Inferior parietal cortex (tissue), 1 donor: ENCODE data around the gene LRFN3.
"Not testable (repeated sequence)": the region's sequence is repeated elsewhere in the genome, so short reads cannot be mapped to it uniquely, and the experiment has no call there.

Experiments used
- DNase-seq: peaks from one replicate; pipeline ENCODE4 v3.0.0-alpha.2; 2016; ENCODE audit errors: extremely low spot score

Gene LRFN3

GRCh38 chr19:35938282-35939224 is 2.4 kb downstream of the LRFN3 start:
- DNase-seq, result no peak

DNA sequence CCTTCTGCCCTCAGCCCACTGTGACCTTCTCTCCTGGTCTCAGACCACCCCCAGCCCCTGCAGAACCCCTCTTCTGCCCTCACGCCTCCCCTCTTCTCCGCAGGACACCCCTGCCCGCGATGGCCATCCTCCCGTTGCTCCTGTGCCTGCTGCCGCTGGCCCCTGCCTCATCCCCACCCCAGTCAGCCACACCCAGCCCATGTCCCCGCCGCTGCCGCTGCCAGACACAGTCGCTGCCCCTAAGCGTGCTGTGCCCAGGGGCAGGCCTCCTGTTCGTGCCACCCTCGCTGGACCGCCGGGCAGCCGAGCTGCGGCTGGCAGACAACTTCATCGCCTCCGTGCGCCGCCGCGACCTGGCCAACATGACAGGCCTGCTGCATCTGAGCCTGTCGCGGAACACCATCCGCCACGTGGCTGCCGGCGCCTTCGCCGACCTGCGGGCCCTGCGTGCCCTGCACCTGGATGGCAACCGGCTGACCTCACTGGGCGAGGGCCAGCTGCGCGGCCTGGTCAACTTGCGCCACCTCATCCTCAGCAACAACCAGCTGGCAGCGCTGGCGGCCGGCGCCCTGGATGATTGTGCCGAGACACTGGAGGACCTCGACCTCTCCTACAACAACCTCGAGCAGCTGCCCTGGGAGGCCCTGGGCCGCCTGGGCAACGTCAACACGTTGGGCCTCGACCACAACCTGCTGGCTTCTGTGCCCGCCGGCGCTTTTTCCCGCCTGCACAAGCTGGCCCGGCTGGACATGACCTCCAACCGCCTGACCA is 3.3 kb downstream of the LRFN3 start:
- no peak for DNase-seq

GRCh38 chr19:35940078-35940775 is 4.1 kb downstream of the LRFN3 start:
- no peak for DNase-seq

GRCh38 chr19:35940839-35941238 is 4.7 kb downstream of the LRFN3 start:
- no peak for DNase-seq

DNA sequence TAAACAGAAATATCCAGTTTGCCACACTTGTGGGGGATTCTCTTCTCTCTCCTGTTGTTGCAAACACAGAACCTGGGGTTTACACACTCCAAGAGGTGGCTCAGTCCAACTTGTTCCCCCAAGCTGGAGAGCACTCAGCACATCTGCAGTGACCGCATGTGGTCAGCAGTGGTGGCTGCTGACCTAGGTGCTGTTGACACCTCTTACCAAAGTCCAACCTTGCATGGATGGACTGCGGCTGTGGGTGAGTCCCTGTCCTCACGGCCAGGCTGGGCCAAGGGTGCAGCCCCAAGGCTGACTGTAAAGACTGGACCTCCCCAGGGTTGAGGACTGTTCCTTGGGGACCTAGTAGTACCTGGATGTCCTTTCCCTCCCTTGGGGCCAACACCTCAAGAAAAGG is 6.1 kb downstream of the LRFN3 start:
- DNase-seq, result no peak

DNA sequence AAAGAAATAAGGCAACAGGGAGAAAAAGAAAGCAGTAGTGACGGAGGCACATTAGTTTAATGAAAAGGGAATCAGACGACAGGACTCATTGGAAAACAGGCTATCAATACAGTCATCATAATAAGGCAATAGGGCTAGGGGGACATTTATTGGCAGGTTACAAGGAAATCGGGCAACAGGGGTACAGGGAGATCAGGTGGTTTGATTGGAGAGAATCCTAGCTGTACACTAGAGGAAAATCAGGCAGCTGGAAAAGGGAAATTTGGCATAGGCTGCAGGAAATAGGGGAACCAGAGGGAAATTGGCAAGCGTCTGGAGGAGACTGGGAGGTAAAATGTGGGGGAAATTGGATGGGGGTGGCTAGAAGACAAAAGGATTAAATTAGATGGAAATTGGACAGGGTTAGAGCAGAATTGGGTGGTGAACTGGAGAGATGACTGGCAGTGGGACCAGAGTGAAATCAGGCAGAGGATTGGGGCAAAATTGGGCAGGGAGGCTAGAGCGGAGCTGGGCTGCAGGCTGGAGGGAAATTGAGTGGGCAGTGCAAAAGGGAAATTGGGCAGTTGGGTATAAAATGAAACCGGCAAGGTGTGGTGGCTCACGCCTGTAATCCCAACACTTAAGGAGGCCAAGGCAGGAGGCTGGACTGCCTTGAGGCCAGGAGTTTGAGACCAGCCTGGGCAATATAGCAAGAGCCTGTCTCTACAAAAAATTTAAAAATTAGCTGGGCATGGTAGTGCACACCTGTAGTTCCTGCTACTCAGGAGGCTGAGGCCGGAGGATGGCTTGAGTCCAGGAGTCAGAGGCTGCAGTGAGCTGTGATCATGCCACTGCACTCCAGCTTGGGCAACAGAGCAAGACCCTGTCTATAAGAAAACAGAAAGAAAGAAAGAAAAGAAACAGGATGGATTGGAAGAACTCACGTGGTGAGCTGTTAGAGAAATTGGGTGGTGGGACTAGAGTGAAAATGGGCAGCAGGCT is 7.4 kb downstream of the LRFN3 start:
- DNase-seq, result no peak

DNA sequence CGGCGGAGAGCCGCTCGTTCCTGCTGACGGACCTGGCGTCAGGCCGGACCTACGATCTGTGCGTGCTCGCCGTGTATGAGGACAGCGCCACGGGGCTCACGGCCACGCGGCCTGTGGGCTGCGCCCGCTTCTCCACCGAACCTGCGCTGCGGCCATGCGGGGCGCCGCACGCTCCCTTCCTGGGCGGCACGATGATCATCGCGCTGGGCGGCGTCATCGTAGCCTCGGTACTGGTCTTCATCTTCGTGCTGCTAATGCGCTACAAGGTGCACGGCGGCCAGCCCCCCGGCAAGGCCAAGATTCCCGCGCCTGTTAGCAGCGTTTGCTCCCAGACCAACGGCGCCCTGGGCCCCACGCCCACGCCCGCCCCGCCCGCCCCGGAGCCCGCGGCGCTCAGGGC is 8.4 kb downstream of the LRFN3 start:
- DNase-seq, result no peak

GRCh38 chr19:35945121-35945790 is 9.1 kb downstream of the LRFN3 start:
- no peak for DNase-seq

- DNase-seq, result no peak
Observed at GRCh38 chr19:35946203-35946602, 10.0 kb downstream of the LRFN3 start.

GRCh38 chr19:35949131-35949530 is 13.0 kb downstream of the LRFN3 start:
- no peak for DNase-seq

DNA sequence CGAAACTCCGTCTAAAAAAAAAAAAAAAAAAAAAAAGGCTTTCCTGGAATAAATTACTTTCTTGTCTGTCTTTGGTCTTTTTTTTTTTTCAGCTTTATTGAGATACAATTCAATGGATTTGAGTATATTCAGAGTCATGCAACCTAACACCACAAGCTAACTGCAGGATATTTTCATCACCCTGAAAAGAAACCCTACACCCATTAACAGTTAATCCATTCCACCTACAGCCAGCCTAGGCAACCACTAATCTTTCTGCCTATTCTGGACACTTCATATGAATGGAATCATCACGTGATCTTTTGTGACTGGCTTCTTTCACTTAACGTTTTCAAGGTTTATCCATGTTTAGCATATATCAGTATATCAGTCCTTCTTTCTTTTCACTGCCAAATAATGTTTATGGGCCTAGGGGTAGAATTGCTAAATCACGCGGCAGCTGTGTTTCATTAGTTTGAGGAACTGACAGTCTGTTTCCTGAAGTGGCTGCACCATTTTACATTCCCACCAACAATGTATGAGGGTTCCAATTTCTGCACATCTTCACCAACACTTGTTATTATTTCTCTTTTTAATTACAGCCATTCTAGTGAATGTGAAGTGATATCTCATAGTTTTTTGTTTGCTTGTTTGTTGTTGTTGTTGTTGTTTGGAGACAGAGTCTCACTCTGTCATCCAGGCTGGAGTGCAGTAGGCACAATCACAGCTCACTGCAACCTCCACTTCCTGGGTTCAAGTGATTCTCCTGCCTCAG is 19.9 kb downstream of the LRFN3 start:
- DNase-seq, result no peak

DNA sequence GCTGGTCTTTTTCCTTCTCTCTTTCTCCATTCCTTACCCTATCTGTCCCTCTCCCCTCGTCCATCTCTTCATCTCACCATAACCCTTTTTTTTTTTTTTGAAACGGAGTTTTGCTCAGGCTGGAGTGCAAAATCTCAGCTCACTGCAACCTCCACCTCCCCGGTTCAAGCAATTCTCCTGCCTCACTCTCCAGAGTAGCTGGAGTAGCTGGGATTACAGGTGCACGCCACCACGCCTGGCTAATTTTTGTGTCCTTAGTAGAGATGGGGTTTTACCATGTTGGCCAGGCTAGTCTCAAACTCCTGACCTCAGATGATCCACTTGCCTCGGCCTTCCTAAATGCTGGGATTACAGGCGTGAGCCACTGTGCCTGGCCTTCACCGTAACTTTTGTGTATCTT is 21.2 kb downstream of the LRFN3 start:
- DNase-seq, result not testable (repeated sequence)

DNA sequence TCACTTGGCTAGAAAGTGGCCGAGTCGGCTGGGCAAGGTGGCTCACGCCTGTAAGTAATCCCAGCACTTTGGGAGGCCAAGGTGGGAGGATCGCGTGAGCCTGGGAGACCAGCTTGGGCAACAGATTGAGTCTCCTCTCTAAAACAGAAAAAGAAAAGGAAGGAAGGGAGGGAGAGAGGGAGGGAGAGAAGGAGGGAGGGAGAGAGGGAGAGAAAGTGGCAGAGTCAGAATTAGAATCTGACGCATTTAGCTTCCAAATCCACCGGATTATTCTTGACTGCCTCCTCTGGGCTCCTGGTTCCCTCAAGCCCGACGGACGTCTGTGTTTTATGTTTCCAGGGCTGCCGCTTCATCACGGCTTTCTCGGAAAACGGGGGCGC is 22.5 kb downstream of the LRFN3 start:
- DNase-seq, result no peak

GRCh38 chr19:35959040-35959967 is 23.1 kb downstream of the LRFN3 start:
- DNase-seq, result no peak

DNA sequence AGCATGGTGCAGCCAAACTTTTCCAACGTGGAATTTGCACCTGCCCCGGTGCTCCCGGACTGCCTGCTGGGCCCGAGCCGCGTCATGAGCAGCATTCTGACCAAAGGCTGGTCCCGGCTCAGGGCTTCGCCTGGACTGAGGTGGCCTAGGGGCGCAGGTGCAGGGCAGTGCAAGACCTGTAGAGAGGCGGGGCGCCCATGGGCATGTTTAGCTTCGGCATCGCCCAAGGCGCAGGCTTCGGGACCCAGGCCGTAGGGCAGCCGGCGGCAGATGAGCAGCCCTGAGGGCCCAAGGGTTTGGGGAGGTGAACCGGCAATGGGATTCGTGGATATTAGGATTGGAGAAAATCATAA is 23.8 kb downstream of the LRFN3 start:
- no peak for DNase-seq

- DNase-seq, result no peak
Observed at GRCh38 chr19:35960432-35960972, 24.3 kb downstream of the LRFN3 start.

DNA sequence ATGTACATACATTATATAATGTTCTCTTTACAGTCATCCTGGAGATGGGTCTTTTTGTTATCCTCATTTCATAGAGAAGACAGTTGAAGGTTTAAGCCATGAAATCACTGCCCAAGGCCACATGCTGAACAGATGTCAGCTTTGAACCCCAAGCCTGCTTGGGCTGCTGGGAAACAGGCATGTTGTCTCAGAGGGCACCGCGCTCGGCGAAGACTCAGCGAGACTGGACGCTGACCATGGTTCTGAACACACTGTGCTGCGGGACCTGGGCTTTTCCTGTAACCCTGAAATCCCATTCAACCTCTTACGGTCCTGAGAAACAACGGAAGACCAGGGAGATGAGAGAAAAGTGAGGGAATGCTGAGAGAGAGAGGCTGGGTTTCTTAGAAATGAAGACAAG is 27.3 kb downstream of the LRFN3 start:
- DNase-seq, result no peak

GRCh38 chr19:35966771-35967170 is 30.6 kb downstream of the LRFN3 start:
- DNase-seq, result no peak

DNA sequence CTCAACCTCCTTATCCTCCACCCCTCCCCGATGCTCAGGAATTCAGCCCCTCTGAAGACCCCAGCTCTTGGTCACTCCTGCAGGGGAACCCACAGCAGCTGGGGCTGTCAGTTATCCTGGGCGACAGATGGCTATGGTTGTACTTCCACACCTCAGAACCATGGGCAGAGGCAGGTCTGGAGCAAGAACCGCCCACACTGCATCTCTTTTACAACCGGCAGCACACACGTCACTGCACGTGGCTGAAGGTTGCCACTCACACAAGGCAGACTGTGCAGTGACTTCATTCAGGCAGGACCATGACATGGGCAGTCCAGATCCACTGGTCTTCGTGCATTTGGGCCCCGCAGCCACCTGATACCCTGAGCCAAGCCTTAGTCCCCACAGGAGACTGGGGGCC is 37.3 kb downstream of the LRFN3 start:
- no peak for DNase-seq
